Trophoblast cell (in vitro differentiated cells and primary cell): ENCODE data around the gene C10orf143.

Experiments used
- DNase-seq, 2 donors: peaks; one replicate each; pipeline ENCODE4 v3.0.0-alpha.2; 2016
- H2AFZ ChIP-seq: 2 replicates; pipeline ENCODE4 v1.6.1; 2013; ENCODE audit warnings: low read length, moderate library complexity, mild to moderate bottlenecking; ENCODE audit not compliant: insufficient read depth, poor library complexity
- H2AK5ac ChIP-seq: 2 replicates; pipeline ENCODE4 v1.6.1; 2013; ENCODE audit warnings: mild to moderate bottlenecking, low read length
- H2BK120ac ChIP-seq: 2 replicates; pipeline ENCODE4 v1.6.1; 2013; ENCODE audit warnings: low read length, mild to moderate bottlenecking, moderate library complexity; ENCODE audit not compliant: insufficient read depth, poor library complexity
- H2BK12ac ChIP-seq: 2 replicates; pipeline ENCODE4 v1.6.1; 2013; ENCODE audit warnings: mild to moderate bottlenecking, low read length, moderate library complexity
- H2BK5ac ChIP-seq: 2 replicates; pipeline ENCODE4 v1.6.1; 2013; ENCODE audit warnings: low read length, low read depth, moderate library complexity, mild to moderate bottlenecking; ENCODE audit not compliant: poor library complexity
- H3K14ac ChIP-seq: 2 replicates; pipeline ENCODE4 v1.6.1; 2013; ENCODE audit warnings: mild to moderate bottlenecking, low read length
- H3K18ac ChIP-seq: 2 replicates; pipeline ENCODE4 v1.6.1; 2013; ENCODE audit warnings: mild to moderate bottlenecking, low read length
- H3K23ac ChIP-seq: 2 replicates; pipeline ENCODE4 v1.6.1; 2013; ENCODE audit warnings: low read length
- H3K27ac ChIP-seq: 2 replicates; pipeline ENCODE4 v1.5.1; 2013; ENCODE audit warnings: low read depth, mild to moderate bottlenecking, inconsistent platforms, low read length, moderate library complexity
- H3K27me3 ChIP-seq: 2 replicates; pipeline ENCODE4 v1.6.1; 2013; ENCODE audit warnings: inconsistent platforms, mild to moderate bottlenecking, low read length, moderate library complexity; ENCODE audit not compliant: insufficient read depth
- H3K36me3 ChIP-seq, 2 experiments: 1 replicate in 1 of 2; 2 replicates in 1 of 2; pipeline ENCODE4 v1.6.1; 2013; ENCODE audit warnings: low read length in 2 of 2, mild to moderate bottlenecking in 2 of 2, moderate library complexity in 1 of 2; ENCODE audit not compliant: insufficient read depth in 2 of 2, control insufficient read depth in 1 of 2
- H3K4ac ChIP-seq: 2 replicates; pipeline ENCODE4 v1.6.1; 2013; ENCODE audit warnings: low read depth, mild to moderate bottlenecking, low read length, moderate library complexity
- H3K4me1 ChIP-seq, 2 experiments: 1 replicate in 1 of 2; 2 replicates in 1 of 2; pipeline ENCODE4 v1.6.1; 2013; ENCODE audit warnings: low read length in 2 of 2, mild to moderate bottlenecking in 2 of 2, moderate library complexity in 1 of 2; ENCODE audit not compliant: insufficient read depth in 2 of 2, control insufficient read depth in 1 of 2
- H3K4me2 ChIP-seq: 2 replicates; pipeline ENCODE4 v1.6.1; 2013; ENCODE audit warnings: inconsistent platforms, mild to moderate bottlenecking, low read length, moderate library complexity
- H3K4me3 ChIP-seq: 2 replicates; pipeline ENCODE4 v1.5.1; 2013; ENCODE audit warnings: mild to moderate bottlenecking, low read depth, low read length, inconsistent platforms
- H3K79me1 ChIP-seq: one replicate; pipeline ENCODE4 v1.6.1; 2013; ENCODE audit warnings: low read length
- H3K79me2 ChIP-seq: 2 replicates; pipeline ENCODE4 v1.6.1; 2013; ENCODE audit warnings: low read length, mild to moderate bottlenecking; ENCODE audit not compliant: control insufficient read depth, insufficient read depth, poor library complexity
- H3K9ac ChIP-seq: 2 replicates; pipeline ENCODE4 v1.6.1; 2013; ENCODE audit warnings: mild to moderate bottlenecking, low read length
- H3K9me3 ChIP-seq: 2 replicates; pipeline ENCODE4 v1.6.1; 2013; ENCODE audit warnings: low read depth, mild to moderate bottlenecking, control low read depth, inconsistent platforms, low read length; ENCODE audit not compliant: insufficient read depth
- H4K12ac ChIP-seq: 2 replicates; pipeline ENCODE4 v1.6.1; 2013; ENCODE audit warnings: low read depth, mild to moderate bottlenecking, low read length, moderate library complexity
- H4K8ac ChIP-seq: 2 replicates; pipeline ENCODE4 v1.6.1; 2013; ENCODE audit warnings: low read depth, mild to moderate bottlenecking, low read length, moderate library complexity
- H4K91ac ChIP-seq: one replicate; pipeline ENCODE4 v1.6.1; 2013; ENCODE audit warnings: low read depth, mild to moderate bottlenecking, low read length, moderate library complexity
- WGBS: extraction: QIAGEN DNeasy Blood & Tissue Kit; methylation state at CpG from one replicate; pipeline ENCODE4 v1.1.7; 2013; ENCODE audit warnings: missing lambda C conversion rate; ENCODE audit not compliant: insufficient read length, insufficient coverage; ENCODE audit errors: extremely low coverage; 5-methylcytosine and 5-hydroxymethylcytosine counted together

Gene C10orf143

DNA sequence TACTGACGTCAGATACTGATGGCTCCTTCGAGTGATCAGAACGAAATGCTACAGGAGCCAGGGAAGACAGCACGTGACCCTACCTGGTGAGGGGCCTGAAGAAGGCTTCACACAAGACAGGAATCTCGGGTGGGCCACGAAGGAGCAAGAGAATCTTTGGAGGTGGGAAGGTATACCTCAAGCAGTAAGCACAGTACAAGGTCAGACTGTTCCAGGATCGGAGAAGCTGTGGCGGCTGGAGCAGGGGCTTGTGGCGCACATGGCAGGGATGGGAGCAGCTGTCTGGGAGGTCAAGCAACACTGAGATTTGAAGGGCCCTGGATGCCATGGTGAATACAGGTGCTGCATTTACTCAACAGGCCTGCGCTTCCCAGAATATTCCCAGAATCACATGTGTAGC lies 45.4 kb downstream of the C10orf143 start:
- no peaks in the 10 kb centered on the region for H3K79me2 ChIP-seq
- H3K4me2 ChIP-seq = no peak overlapping the region
- H3K4ac ChIP-seq = no peak overlapping the region
- DNase-seq = no peak
- no peaks in the 10 kb centered on the region for H3K79me1 ChIP-seq
- no peaks in the 10 kb centered on the region for H3K4me1 ChIP-seq
- no peak overlapping the region for H4K91ac ChIP-seq
- peaks cover 3% of the 10 kb centered on the region for H3K9me3 ChIP-seq
- H3K27ac ChIP-seq = no peak overlapping the region
- no peak overlapping the region for H3K14ac ChIP-seq
- WGBS = no CpG with 5 or more reads among the region's 10 CpGs
- no peaks in the 10 kb centered on the region for H3K36me3 ChIP-seq
- no peak overlapping the region for H3K23ac ChIP-seq
- no peak overlapping the region for H2AK5ac ChIP-seq
- no peak overlapping the region for H3K9ac ChIP-seq
- no peak overlapping the region for H2BK120ac ChIP-seq
- H3K4me3 ChIP-seq = no peak overlapping the region
- no peak overlapping the region for H2AFZ ChIP-seq
- H4K12ac ChIP-seq = no peak overlapping the region
- H2BK5ac ChIP-seq = no peak overlapping the region
- no peak overlapping the region for H3K18ac ChIP-seq
- H3K27me3 ChIP-seq = no peaks in the 10 kb centered on the region
- H2BK12ac ChIP-seq = no peak overlapping the region
- H4K8ac ChIP-seq = no peak overlapping the region

GRCh38 chr10:130064783-130065182 lies 45.8 kb downstream of the C10orf143 start:
- Histone ChIP-seq H3K4me1 (no peaks in the 10 kb centered on the region), H3K14ac (no peak overlapping the region), H3K27ac (no peak overlapping the region), H2BK120ac (no peak overlapping the region), H3K79me2 (no peaks in the 10 kb centered on the region), H3K27me3 (no peaks in the 10 kb centered on the region), H2BK12ac (no peak overlapping the region), H3K4me2 (no peak overlapping the region), H2AK5ac (no peak overlapping the region), H4K91ac (no peak overlapping the region), H3K18ac (no peak overlapping the region), H3K4me3 (no peak overlapping the region), H3K9ac (no peak overlapping the region), H3K36me3 (no peaks in the 10 kb centered on the region), H3K79me1 (no peaks in the 10 kb centered on the region), H3K4ac (no peak overlapping the region), H2AFZ (no peak overlapping the region), H3K23ac (no peak overlapping the region), H3K9me3 (peaks cover 3% of the 10 kb centered on the region), H4K8ac (no peak overlapping the region), H2BK5ac (no peak overlapping the region), H4K12ac (no peak overlapping the region)
- WGBS = no CpG with 5 or more reads among the region's 5 CpGs
- DNase-seq = no peak

DNA sequence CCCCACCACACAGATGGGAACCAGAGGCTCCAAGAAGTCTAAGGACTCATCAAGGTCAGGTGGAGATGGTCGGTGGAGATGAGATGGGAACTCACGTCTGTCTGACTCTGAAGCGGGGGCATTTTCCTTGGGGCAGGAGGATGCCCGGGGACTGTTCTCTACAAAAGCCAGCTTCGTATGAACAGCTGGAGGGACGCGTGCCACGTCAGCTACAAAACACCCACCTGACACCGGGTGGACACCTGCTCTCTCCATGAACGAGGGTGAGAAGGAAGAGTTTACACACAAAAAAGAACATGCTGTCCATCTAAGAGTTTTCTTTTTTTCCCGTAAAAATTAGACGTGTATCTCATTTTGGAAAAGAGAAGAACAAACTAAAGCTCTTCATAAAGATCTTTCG lies 47.7 kb downstream of the C10orf143 start:
- H3K27me3 ChIP-seq = no peaks in the 10 kb centered on the region
- H3K4me2 ChIP-seq = no peak overlapping the region
- no peaks in the 10 kb centered on the region for H3K79me1 ChIP-seq
- H3K27ac ChIP-seq = no peak overlapping the region
- no peak overlapping the region for H3K23ac ChIP-seq
- no peak overlapping the region for H4K8ac ChIP-seq
- no peak overlapping the region for H3K14ac ChIP-seq
- no peak overlapping the region for H4K12ac ChIP-seq
- no peak overlapping the region for H2BK12ac ChIP-seq
- no peak overlapping the region for H3K18ac ChIP-seq
- no peak overlapping the region for H2BK5ac ChIP-seq
- WGBS = no CpG with 5 or more reads among the region's 13 CpGs
- H3K9ac ChIP-seq = no peak overlapping the region
- H4K91ac ChIP-seq = no peak overlapping the region
- no peak overlapping the region for H2AFZ ChIP-seq
- H3K4ac ChIP-seq = no peak overlapping the region
- H2BK120ac ChIP-seq = no peak overlapping the region
- no peaks in the 10 kb centered on the region for H3K36me3 ChIP-seq
- no peak overlapping the region for H2AK5ac ChIP-seq
- peaks cover 3% of the 10 kb centered on the region for H3K9me3 ChIP-seq
- H3K4me3 ChIP-seq = no peak overlapping the region
- DNase-seq = no peak
- no peaks in the 10 kb centered on the region for H3K79me2 ChIP-seq
- H3K4me1 ChIP-seq = no peaks in the 10 kb centered on the region

- Histone ChIP-seq H3K4me3 (no peak overlapping the region), H2BK12ac (no peak overlapping the region), H2AFZ (no peak overlapping the region), H3K18ac (no peak overlapping the region), H4K12ac (no peak overlapping the region), H2AK5ac (no peak overlapping the region), H3K27ac (no peak overlapping the region), H3K9me3 (peaks cover 2% of the 10 kb centered on the region), H3K27me3 (no peaks in the 10 kb centered on the region), H4K91ac (no peak overlapping the region), H4K8ac (no peak overlapping the region), H2BK120ac (no peak overlapping the region), H3K9ac (no peak overlapping the region), H3K36me3 (no peaks in the 10 kb centered on the region), H3K23ac (no peak overlapping the region), H3K4me1 (no peaks in the 10 kb centered on the region), H3K4ac (no peak overlapping the region), H3K4me2 (no peak overlapping the region), H3K79me1 (no peaks in the 10 kb centered on the region), H3K79me2 (no peaks in the 10 kb centered on the region), H2BK5ac (no peak overlapping the region), H3K14ac (no peak overlapping the region)
- no CpG with 5 or more reads among the region's 3 CpGs for WGBS
- DNase-seq = no peak
These were observed 48.4 kb downstream of the C10orf143 start for GRCh38 chr10:130062201-130062600.
